CD4-positive, alpha-beta T cell treated with Interleukin-21 for 1 hour (primary cell): ENCODE data around the gene SLC15A5.

Source experiments
- DNase-seq: peaks from one replicate; pipeline ENCODE4 v3.0.0-alpha.2; 2020

Gene SLC15A5

GRCh38 chr12:16260206-16260605 is 17.3 kb downstream of the SLC15A5 start:
- DNase-seq: no peak

- DNase-seq: no peak
These were observed 18.5 kb downstream of the SLC15A5 start for GRCh38 chr12:16258963-16259362.

- no peak for DNase-seq
These were observed 31.2 kb downstream of the SLC15A5 start for GRCh38 chr12:16246264-16246663.

GRCh38 chr12:16245209-16245608 is 32.3 kb downstream of the SLC15A5 start:
- DNase-seq: no peak

- no peak for DNase-seq
These were observed 33.7 kb downstream of the SLC15A5 start for GRCh38 chr12:16243487-16244412.

- no peak for DNase-seq
These were observed 36.1 kb downstream of the SLC15A5 start for GRCh38 chr12:16241346-16241745.

GRCh38 chr12:16238661-16239060 is 38.8 kb downstream of the SLC15A5 start:
- DNase-seq: no peak

GRCh38 chr12:16229676-16230075 is 47.8 kb downstream of the SLC15A5 start:
- no peak for DNase-seq

- DNase-seq: no peak
These were observed 49.4 kb downstream of the SLC15A5 start for GRCh38 chr12:16228067-16228466.

GRCh38 chr12:16225692-16226091 is 51.8 kb downstream of the SLC15A5 start:
- no peak for DNase-seq

- no peak for DNase-seq
These were observed 53.3 kb downstream of the SLC15A5 start for GRCh38 chr12:16224196-16224595.

GRCh38 chr12:16221776-16222175 is 55.7 kb downstream of the SLC15A5 start:
- DNase-seq: no peak

GRCh38 chr12:16220120-16220519 is 57.4 kb downstream of the SLC15A5 start:
- DNase-seq: no peak

GRCh38 chr12:16218934-16219751 is 58.3 kb downstream of the SLC15A5 start:
- no peak for DNase-seq

GRCh38 chr12:16218234-16218633 is 59.3 kb downstream of the SLC15A5 start:
- DNase-seq: no peak

- DNase-seq: no peak
These were observed 65.8 kb downstream of the SLC15A5 start for GRCh38 chr12:16211731-16212130.

GRCh38 chr12:16198884-16199283 is 78.6 kb downstream of the SLC15A5 start:
- peak; percentile 0 for DNase-seq

GRCh38 chr12:16197600-16197999 is 79.9 kb downstream of the SLC15A5 start:
- DNase-seq: no peak

GRCh38 chr12:16189849-16190248 is 87.6 kb downstream of the SLC15A5 start:
- DNase-seq: no peak

- DNase-seq: no peak
These were observed 89.8 kb downstream of the SLC15A5 start for GRCh38 chr12:16187660-16188059.

- DNase-seq: no peak
These were observed 92.8 kb downstream of the SLC15A5 start for GRCh38 chr12:16184681-16185080.

- DNase-seq: no peak
These were observed 93.9 kb downstream of the SLC15A5 start for GRCh38 chr12:16183541-16183940.

GRCh38 chr12:16175840-16176239 is 101.6 kb downstream of the SLC15A5 start:
- DNase-seq: no peak

GRCh38 chr12:16174282-16174681 is 103.2 kb downstream of the SLC15A5 start:
- DNase-seq: no peak
